ENCODE data around the gene TCERG1L. TPM values are rescaled to one million over a fixed set of nuclear protein-coding genes. Genes with fewer than 3 reads are reported as not detected.

Gene TCERG1L
- total RNA-seq, 4 donors from 2014 or later = 0.24 TPM; not detected in 3

GRCh38 chr10:131316321-131317075, 5.0 kb upstream of the TCERG1L start:
- TF ChIP-seq, protein P1, sequence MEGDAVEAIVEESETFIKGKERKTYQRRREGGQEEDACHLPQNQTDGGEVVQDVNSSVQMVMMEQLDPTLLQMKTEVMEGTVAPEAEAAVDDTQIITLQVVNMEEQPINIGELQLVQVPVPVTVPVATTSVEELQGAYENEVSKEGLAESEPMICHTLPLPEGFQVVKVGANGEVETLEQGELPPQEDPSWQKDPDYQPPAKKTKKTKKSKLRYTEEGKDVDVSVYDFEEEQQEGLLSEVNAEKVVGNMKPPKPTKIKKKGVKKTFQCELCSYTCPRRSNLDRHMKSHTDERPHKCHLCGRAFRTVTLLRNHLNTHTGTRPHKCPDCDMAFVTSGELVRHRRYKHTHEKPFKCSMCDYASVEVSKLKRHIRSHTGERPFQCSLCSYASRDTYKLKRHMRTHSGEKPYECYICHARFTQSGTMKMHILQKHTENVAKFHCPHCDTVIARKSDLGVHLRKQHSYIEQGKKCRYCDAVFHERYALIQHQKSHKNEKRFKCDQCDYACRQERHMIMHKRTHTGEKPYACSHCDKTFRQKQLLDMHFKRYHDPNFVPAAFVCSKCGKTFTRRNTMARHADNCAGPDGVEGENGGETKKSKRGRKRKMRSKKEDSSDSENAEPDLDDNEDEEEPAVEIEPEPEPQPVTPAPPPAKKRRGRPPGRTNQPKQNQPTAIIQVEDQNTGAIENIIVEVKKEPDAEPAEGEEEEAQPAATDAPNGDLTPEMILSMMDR (IDR thresholded peaks at IDR 0.05) = no peak
- no peak for DNase-seq (ENCODE audit: low spot score)
- no peak for ATAC-seq (ENCODE audit: low FRiP score)

DNA sequence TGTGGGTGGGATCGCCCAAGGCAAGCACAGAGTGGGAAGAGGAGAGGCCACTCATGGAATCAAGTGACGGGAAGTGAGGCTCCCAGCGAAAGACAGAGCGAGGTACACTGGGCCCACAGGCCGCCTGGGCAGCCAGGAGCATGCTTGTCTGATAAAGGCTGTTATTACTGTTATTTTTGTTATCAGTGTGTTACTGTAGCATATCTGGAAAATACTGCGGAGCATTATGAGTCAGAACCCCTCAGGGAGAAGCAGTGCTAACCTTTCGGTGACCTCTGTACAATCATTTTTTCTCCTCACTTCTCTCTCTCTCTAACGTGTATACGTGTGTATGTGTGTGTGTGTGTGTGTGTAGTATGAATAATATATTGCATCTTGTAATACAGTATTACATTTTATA, 3.8 kb upstream of the TCERG1L start:
- TF ChIP-seq, protein P1 (IDR thresholded peaks at IDR 0.05) = no peak
- ATAC-seq (ENCODE audit: low FRiP score) (peak; percentile 58), DNase-seq (ENCODE audit: low spot score) (no peak)

DNA sequence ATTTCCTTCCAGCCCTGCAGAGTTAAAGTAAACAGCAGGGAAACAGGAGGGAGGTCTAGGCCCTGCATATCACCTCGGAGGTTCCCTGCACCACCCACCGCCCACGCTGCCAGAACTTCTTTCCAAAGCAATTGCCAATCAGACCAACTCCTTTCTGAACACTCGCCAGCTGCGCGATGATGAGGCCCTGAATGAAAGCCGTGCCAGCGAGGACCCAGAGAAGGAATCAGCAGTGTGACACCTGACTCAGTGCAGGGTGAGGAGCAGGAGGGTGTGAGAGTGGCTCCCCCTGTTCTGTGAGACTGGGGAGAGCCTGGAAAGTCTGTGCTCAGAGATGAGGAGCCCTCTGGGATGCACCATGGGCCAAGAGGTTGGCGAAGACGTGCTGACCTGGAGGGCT, 3.3 kb upstream of the TCERG1L start:
- ATAC-seq (ENCODE audit: low FRiP score) = peak; percentile 78
- TF ChIP-seq, protein P1 (IDR thresholded peaks at IDR 0.05) = no peak

DNA sequence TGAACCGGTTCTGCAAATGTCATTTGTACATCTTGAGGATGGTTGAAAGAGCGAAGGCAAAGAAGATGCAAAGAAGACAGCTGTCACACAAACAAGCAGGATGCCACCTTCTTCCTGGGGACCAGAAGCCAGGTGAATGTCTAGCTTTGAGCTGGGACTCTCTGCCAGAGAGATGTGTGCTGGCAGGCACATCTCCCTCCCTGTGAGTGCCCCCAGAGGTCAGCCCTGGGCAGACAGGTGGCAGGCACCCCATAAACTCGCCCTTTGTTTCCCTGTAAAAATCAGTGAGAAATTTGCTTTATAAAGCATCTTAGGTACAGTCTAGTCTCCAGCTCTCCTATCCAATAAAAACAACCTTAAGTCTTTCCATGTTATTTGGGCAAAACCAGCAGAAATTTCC, 2.6 kb upstream of the TCERG1L start:
- TF ChIP-seq, protein P1 (IDR thresholded peaks at IDR 0.05) = no peak
- DNase-seq (ENCODE audit: low spot score) = no peak
- no peak for ATAC-seq (ENCODE audit: low FRiP score)

More for the DNA sequence above, 3.3 kb upstream of the TCERG1L start:
- DNase-seq (ENCODE audit: low spot score) = peak; percentile 44

GRCh38 chr10:131313377-131313776, 1.9 kb upstream of the TCERG1L start:
- ATAC-seq (ENCODE audit: low FRiP score) (no peak), DNase-seq (ENCODE audit: low spot score) (no peak)
- TF ChIP-seq, protein P1 (IDR thresholded peaks at IDR 0.05) = no peak

- peak; percentile 21 for ATAC-seq (ENCODE audit: low FRiP score)
These were observed 936 bp upstream of the TCERG1L start for GRCh38 chr10:131312478-131312836.

GRCh38 chr10:131311402-131311660, 190 bp downstream of the TCERG1L start:
- no peak for DNase-seq (ENCODE audit: low spot score)
- TF ChIP-seq, protein P1 (IDR thresholded peaks at IDR 0.05) = no peak
- no peak for ATAC-seq (ENCODE audit: low FRiP score)

More at GRCh38 chr10:131312478-131312836, 936 bp upstream of the TCERG1L start:
- TF ChIP-seq, protein P1 (IDR thresholded peaks at IDR 0.05) = no peak
- no peak for DNase-seq (ENCODE audit: low spot score)
